Right renal pelvis (tissue), 4 donors: ENCODE results near the gene OR5K4. TPM values are rescaled to one million over a fixed set of nuclear protein-coding genes. Genes with fewer than 3 reads are reported as not detected.
"Not testable (repeated sequence)": the region's sequence is repeated elsewhere in the genome, so short reads cannot be mapped to it uniquely, and the experiment has no call there.

Source experiments
- DNase-seq, 4 donors: peaks; one replicate each; pipeline ENCODE4 v3.0.0-alpha.2; 2013; ENCODE audit warnings: low read depth in 4 of 4, low spot score in 3 of 4, missing footprints in 1 of 4
- polyA plus RNA-seq, 4 donors: library from polyadenylated mRNA; unstranded; fragments of 120-200 nt; gene quantifications; one replicate each; pipeline ENCODE4 v1.2.1, GENCODE V29; 2013; ENCODE audit not compliant: insufficient read length in 4 of 4

Gene OR5K4
- polyA plus RNA-seq, 4 donors = not detected

GRCh38 chr3:98367464-98368246, 14.0 kb downstream of the OR5K4 start:
- no peak for DNase-seq

GRCh38 chr3:98371186-98371585, 17.5 kb downstream of the OR5K4 start:
- DNase-seq = no peak

- DNase-seq = no peak
Measured at GRCh38 chr3:98371853-98372252, 18.2 kb downstream of the OR5K4 start.

GRCh38 chr3:98372445-98372844, 18.8 kb downstream of the OR5K4 start:
- DNase-seq = no peak

- DNase-seq = no peak
Measured at GRCh38 chr3:98376631-98377030, 23.0 kb downstream of the OR5K4 start.

GRCh38 chr3:98388147-98388546, 34.5 kb downstream of the OR5K4 start:
- DNase-seq = no peak

- no peak for DNase-seq
Measured at GRCh38 chr3:98390366-98390765, 36.7 kb downstream of the OR5K4 start, which contains the start of gene OR5K3. OR5K3 (plus strand) TSS chr3:98390666; CDS start chr3:98390666, 0 bp downstream.

GRCh38 chr3:98395101-98395500, 41.4 kb downstream of the OR5K4 start:
- DNase-seq = no peak

- DNase-seq = not testable (repeated sequence)
Measured at GRCh38 chr3:98396482-98396881, 42.8 kb downstream of the OR5K4 start.

- DNase-seq = no peak
Measured at GRCh38 chr3:98398513-98398912, 44.9 kb downstream of the OR5K4 start.

- no peak for DNase-seq
Measured at GRCh38 chr3:98402507-98402906, 48.9 kb downstream of the OR5K4 start.

- DNase-seq = no peak
Measured at GRCh38 chr3:98404010-98404409, 50.4 kb downstream of the OR5K4 start.

Other genes with a start within 250 kb of the OR5K4 start
- gene OR5H1, start 223.1 kb upstream of the OR5K4 start, polyA plus RNA-seq = under 1 TPM in 2 of 4 donors, not detected in 2; 0.03 to 0.04 TPM
- under 1 TPM in 1 of 4 donors, not detected in 3; 0.01 TPM for gene OR5H14, start 206.4 kb upstream of the OR5K4 start, polyA plus RNA-seq
- gene OR5H15, start 187.2 kb upstream of the OR5K4 start, polyA plus RNA-seq = not detected
- gene OR5H6, start 89.6 kb upstream of the OR5K4 start, polyA plus RNA-seq = not detected
- gene OR5H2, start 71.3 kb upstream of the OR5K4 start, polyA plus RNA-seq = not detected
- gene OR5K3, start 36.8 kb downstream of the OR5K4 start, polyA plus RNA-seq = not detected
- gene OR5K1, start 109.3 kb downstream of the OR5K4 start, polyA plus RNA-seq = under 1 TPM in 1 of 4 donors, not detected in 3; 0.19 TPM
- gene OR5K2, start 143.8 kb downstream of the OR5K4 start, polyA plus RNA-seq = under 1 TPM in 2 of 4 donors, not detected in 2; 0.35 TPM
- gene CLDND1, start 169.0 kb downstream of the OR5K4 start, polyA plus RNA-seq = 100 to 1,000 TPM; 162 to 189 (median 173) TPM
- not detected for gene GPR15, start 178.1 kb downstream of the OR5K4 start, polyA plus RNA-seq
- 10 to 100 TPM; 24.4 to 25.7 (median 24.7) TPM for gene CPOX, start 239.8 kb downstream of the OR5K4 start, polyA plus RNA-seq